Endothelial cell of umbilical vein (primary cell): Measurements from ENCODE around the gene CAMSAP3. TPM values are rescaled to one million over a fixed set of nuclear protein-coding genes. Genes with fewer than 3 reads are reported as not detected.

Experiments
- BruUV-seq: library from RNA; stranded (reverse); fragments of 400-500 nt; replicated peaks from 2 replicates; lab custom pipeline; 2021; lab: Mats Ljungman, UMichigan
- CTCF ChIA-PET: fragments of 300-600, 350-600 bp; sonication (Branson Sonifier 250); formaldehyde crosslinking; loops from one replicate; lab custom pipeline; 2021; ENCODE audit warnings: antibody characterized with exemption, inconsistent platforms; lab: Charles Lee
- POLR2A ChIA-PET: fragments of 300-600, 350-600 bp; sonication (Branson Sonifier 250); formaldehyde crosslinking; loops from one replicate; lab custom pipeline; 2021; ENCODE audit warnings: antibody characterized with exemption, inconsistent platforms; lab: Charles Lee
- DNase-seq: peaks from one replicate; pipeline ENCODE4 v3.0.0-alpha.2; 2011; ENCODE audit warnings: low read depth, low spot score
- FAIRE-seq: peaks from 2 replicates; lab custom pipeline; 2011; peaks lifted over from hg19 to GRCh38; lab: Jason Lieb, UNC
- H2AFZ ChIP-seq: 2 replicates; pipeline ENCODE4 v1.6.0; 2012; ENCODE audit warnings: low read depth, low read length, control low read depth, inconsistent platforms
- H3K27ac ChIP-seq: 2 replicates; pipeline ENCODE4 v1.5.1; 2011; ENCODE audit warnings: low read depth, mild to moderate bottlenecking, control low read depth, low read length, moderate library complexity; ENCODE audit not compliant: insufficient read depth
- H3K27me3 ChIP-seq, 2 experiments: 2 replicates each; pipeline versions ENCODE4 v1.6.0 to v1.6.1; 2011; ENCODE audit warnings: low read length in 2 of 2, mixed read lengths in 1 of 2; ENCODE audit not compliant: control insufficient read depth in 2 of 2, insufficient read depth in 2 of 2
- H3K36me3 ChIP-seq, 2 experiments: 2 replicates in 1 of 2; 3 replicates in 1 of 2; pipeline ENCODE4 v1.5.1; 2011; ENCODE audit warnings: low read length in 2 of 2, mild to moderate bottlenecking in 1 of 2, moderate library complexity in 1 of 2; ENCODE audit not compliant: control insufficient read depth in 2 of 2, insufficient read depth in 2 of 2; ENCODE audit errors: extremely low read depth in 1 of 2
- H3K4me1 ChIP-seq: 3 replicates; pipeline ENCODE4 v1.5.1; 2011; ENCODE audit warnings: mild to moderate bottlenecking, low read length; ENCODE audit not compliant: control insufficient read depth, insufficient read depth; ENCODE audit errors: extremely low read depth
- H3K4me2 ChIP-seq: 2 replicates; pipeline ENCODE4 v1.6.1; 2011; ENCODE audit warnings: low read length, control low read depth, mixed read lengths; ENCODE audit not compliant: insufficient read depth
- H3K4me3 ChIP-seq, 3 experiments: fragments of 200-600 bp in 1 of 3; sonication (generic), shearing (Covaris generic) in 1 of 3; replicated peaks in 1 of 3; 2 replicates each; pipeline ENCODE4 v1.5.1; 2011 to 2016; ENCODE audit warnings: control low read depth in 3 of 3, low read length in 3 of 3, mild to moderate bottlenecking in 2 of 3, inconsistent platforms in 1 of 3, low read depth in 1 of 3, moderate library complexity in 1 of 3; ENCODE audit not compliant: insufficient read depth in 1 of 3
- H3K79me2 ChIP-seq: 2 replicates; pipeline ENCODE4 v1.6.0; 2012; ENCODE audit warnings: low read length, inconsistent platforms; ENCODE audit not compliant: control insufficient read depth, insufficient read depth
- H3K9ac ChIP-seq: replicated peaks from 2 replicates; pipeline ENCODE3; 2011; ENCODE audit warnings: low read length, control low read depth; ENCODE audit not compliant: insufficient read depth; ENCODE audit errors: extremely low read depth
- H3K9me1 ChIP-seq: replicated peaks from 3 replicates; pipeline ENCODE4 v1.6.0; 2011; ENCODE audit warnings: mild to moderate bottlenecking, low read length; ENCODE audit not compliant: control insufficient read depth, insufficient read depth; ENCODE audit errors: extremely low read depth
- H3K9me3 ChIP-seq: replicated peaks from 2 replicates; pipeline ENCODE4 v1.5.1; 2012; ENCODE audit warnings: low read length, inconsistent platforms; ENCODE audit not compliant: control insufficient read depth, insufficient read depth
- H4K20me1 ChIP-seq: replicated peaks from 2 replicates; pipeline ENCODE3; 2011; ENCODE audit warnings: mild to moderate bottlenecking, low read length; ENCODE audit not compliant: control insufficient read depth, insufficient read depth; ENCODE audit errors: extremely low read depth
- CTCF ChIP-seq, 2 donors: IDR thresholded peaks; 1 replicate in 1 of 2; 2 replicates in 1 of 2; pipeline ENCODE4 v1.5.1; 2011; ENCODE audit warnings: low read length in 2 of 2, mild to moderate bottlenecking in 2 of 2, moderate library complexity in 2 of 2, control low read depth in 1 of 2, inconsistent platforms in 1 of 2, low read depth in 1 of 2; ENCODE audit not compliant: insufficient read depth in 1 of 2; ENCODE audit errors: extremely low read depth in 1 of 2
- EZH2 ChIP-seq: IDR thresholded peaks from 2 replicates; pipeline ENCODE4 v1.6.1; 2012; ENCODE audit warnings: borderline replicate concordance, low read depth, mild to moderate bottlenecking, moderate library complexity, low read length, inconsistent platforms; ENCODE audit not compliant: severe bottlenecking
- GATA2 ChIP-seq: IDR thresholded peaks from 2 replicates; pipeline ENCODE4 v1.7.0; 2011; ENCODE audit warnings: low read depth, mild to moderate bottlenecking, moderate library complexity, mixed read lengths, low read length; ENCODE audit not compliant: insufficient read length, insufficient read depth
- JUN ChIP-seq: IDR thresholded peaks from 2 replicates; pipeline ENCODE4 v1.6.1; 2011; ENCODE audit warnings: borderline replicate concordance, low read depth; ENCODE audit not compliant: insufficient read length, insufficient read depth
- POLR2AphosphoS5 ChIP-seq: IDR thresholded peaks from 2 replicates; pipeline ENCODE4 v1.6.1; 2012; ENCODE audit warnings: low read depth, mild to moderate bottlenecking, control low read depth, low read length, moderate library complexity; ENCODE audit not compliant: insufficient read depth
- dilution Hi-C: fragments of 300-500 bp; cut with MboI; formaldehyde crosslinking; loops from one replicate; pipeline ENCODE4 v1.15.0; 2019; ENCODE audit warnings: low sequenced_read_pairs; ENCODE audit not compliant: extremely low pct_ligation_motif_present
- intact Hi-C: fragments of 100-400 bp; cut with micrococcal nuclease; formaldehyde crosslinking; loops from one replicate; pipeline ENCODE4 v1.10.0; 2022
- polyA plus RNA-seq, 4 experiments: library from polyadenylated mRNA; depleted of rRNA in 3 of 4; stranded (reverse) in 3 of 4; unstranded in 1 of 4; fragments of >200 nt; gene quantifications; 2 replicates each; pipeline versions ENCODE4 v1.2.1 to v1.2.3, GENCODE V29; 2011 to 2012; ENCODE audit warnings: missing spikeins in 1 of 4
- total RNA-seq: library from RNA; stranded (reverse); gene quantifications from 2 replicates; pipeline ENCODE4 v1.2.3, GENCODE V29; 2021
- TF ChIP-seq, protein P1 (sequence below): IDR thresholded peaks from 2 replicates; pipeline ENCODE4 v1.6.1; 2011; ENCODE audit not compliant: insufficient read depth, insufficient read length

CAMSAP3 gene
- total and polyA plus RNA-seq, 2 donors (not counting 3 experiments of a cell fraction or from before 2014, with no cell fraction given): 0.11 to 0.22 TPM

- no peaks in the 10 kb centered on the region for H3K79me2 ChIP-seq
- ChIA-PET POLR2A (interaction anchor here (0.6 kb wide), 2 partner anchors 13 to 1236 kb away, joined by 3 to 5 read pairs; no protein-coding TSS in a partner anchor), CTCF (interaction anchor here (3.2 kb wide), 1 partner anchor 51 kb away, joined by 14 read pairs; no protein-coding TSS in a partner anchor)
- H3K9me3 ChIP-seq: no peaks in the 10 kb centered on the region
- DNase-seq (no peak), FAIRE-seq (no peak)
- no peak overlapping the region for H3K9ac ChIP-seq
- no peaks in the 10 kb centered on the region for H3K4me1 ChIP-seq
- no TSS peak for BruUV-seq
- H3K27ac ChIP-seq: no peak overlapping the region
- intact Hi-C loops (no loop called here), dilution Hi-C loops (no loop called here)
- no peaks in the 10 kb centered on the region for H3K9me1 ChIP-seq
- TF ChIP-seq EZH2: no peak
- TF ChIP-seq CTCF (IDR thresholded peaks at IDR 0.05; ENCODE audit: extremely low read depth in 1 of 2, insufficient read depth in 1 of 2, low read depth in 1 of 2, low read length in 2 of 2): no peak
- TF ChIP-seq GATA2: no peak
- no peak for TF ChIP-seq POLR2AphosphoS5
- TF ChIP-seq JUN: no peak
- TF ChIP-seq, protein P1, sequence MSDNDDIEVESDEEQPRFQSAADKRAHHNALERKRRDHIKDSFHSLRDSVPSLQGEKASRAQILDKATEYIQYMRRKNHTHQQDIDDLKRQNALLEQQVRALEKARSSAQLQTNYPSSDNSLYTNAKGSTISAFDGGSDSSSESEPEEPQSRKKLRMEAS: no peak
- H4K20me1 ChIP-seq: no peaks in the 10 kb centered on the region
- H3K36me3 ChIP-seq: peaks cover 0 to 28% of the 10 kb centered on the region in 2 experiments
- no peak overlapping the region for H2AFZ ChIP-seq
- no peak overlapping the region for H3K4me2 ChIP-seq
- no peak overlapping the region for H3K4me3 ChIP-seq
- no peaks in the 10 kb centered on the region for H3K27me3 ChIP-seq
Measured at GRCh38 chr19:7618771-7619510, 23.3 kb downstream of the CAMSAP3 start.
